Stomach (tissue), 4 donors: Measurements from ENCODE around the gene CHD6.

Experiments used
- EP300 ChIP-seq: sonication (generic); formaldehyde crosslinking; IDR thresholded peaks from one replicate; pipeline ENCODE4 v1.6.1; 2017; ENCODE audit warnings: antibody characterized with exemption
- POLR2A ChIP-seq, 4 donors: fragments of 450-650 bp; IDR thresholded peaks; one replicate each; pipeline ENCODE4 v1.6.1; 2016; ENCODE audit warnings: antibody characterized with exemption in 4 of 4, control low read depth in 2 of 4, mild to moderate bottlenecking in 1 of 4, moderate library complexity in 1 of 4
- POLR2AphosphoS5 ChIP-seq, 3 donors: sonication (generic); formaldehyde crosslinking; IDR thresholded peaks; one replicate each; pipeline ENCODE4 v1.6.1; 2016; ENCODE audit warnings: antibody characterized with exemption in 3 of 3
- TF ChIP-seq, protein P1 (sequence below), 7 experiments: fragments of 450-650 bp in 4 of 7; fragments of 200-600 bp in 3 of 7; sonication (generic) in 3 of 7; IDR thresholded peaks; one replicate each; pipeline ENCODE4 v1.5.1; 2016 to 2019; ENCODE audit warnings: antibody characterized with exemption in 7 of 7, control low read depth in 2 of 7, mild to moderate bottlenecking in 1 of 7

DNA sequence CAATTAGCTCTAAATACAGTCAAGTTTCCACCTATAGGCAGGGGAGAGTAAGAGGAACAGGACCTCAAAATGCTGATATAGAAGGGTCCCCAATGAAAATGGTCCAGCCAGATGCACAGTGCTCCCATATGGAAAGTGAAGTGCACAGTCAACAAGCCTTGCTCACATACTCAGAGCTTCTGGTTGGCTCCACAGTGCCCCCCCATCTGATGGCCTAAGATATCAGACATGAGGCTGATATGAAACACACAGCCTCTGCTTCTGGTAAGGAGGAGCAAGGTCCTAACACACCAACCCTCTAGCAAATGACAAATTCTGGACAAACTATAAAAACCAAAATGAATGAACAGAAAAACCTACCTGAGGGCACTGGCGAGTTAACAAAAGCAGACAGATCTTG, 140.2 kb downstream of the CHD6 start:
- TF ChIP-seq, protein P1, sequence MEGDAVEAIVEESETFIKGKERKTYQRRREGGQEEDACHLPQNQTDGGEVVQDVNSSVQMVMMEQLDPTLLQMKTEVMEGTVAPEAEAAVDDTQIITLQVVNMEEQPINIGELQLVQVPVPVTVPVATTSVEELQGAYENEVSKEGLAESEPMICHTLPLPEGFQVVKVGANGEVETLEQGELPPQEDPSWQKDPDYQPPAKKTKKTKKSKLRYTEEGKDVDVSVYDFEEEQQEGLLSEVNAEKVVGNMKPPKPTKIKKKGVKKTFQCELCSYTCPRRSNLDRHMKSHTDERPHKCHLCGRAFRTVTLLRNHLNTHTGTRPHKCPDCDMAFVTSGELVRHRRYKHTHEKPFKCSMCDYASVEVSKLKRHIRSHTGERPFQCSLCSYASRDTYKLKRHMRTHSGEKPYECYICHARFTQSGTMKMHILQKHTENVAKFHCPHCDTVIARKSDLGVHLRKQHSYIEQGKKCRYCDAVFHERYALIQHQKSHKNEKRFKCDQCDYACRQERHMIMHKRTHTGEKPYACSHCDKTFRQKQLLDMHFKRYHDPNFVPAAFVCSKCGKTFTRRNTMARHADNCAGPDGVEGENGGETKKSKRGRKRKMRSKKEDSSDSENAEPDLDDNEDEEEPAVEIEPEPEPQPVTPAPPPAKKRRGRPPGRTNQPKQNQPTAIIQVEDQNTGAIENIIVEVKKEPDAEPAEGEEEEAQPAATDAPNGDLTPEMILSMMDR (IDR thresholded peaks at IDR 0.05): no peak
- no peak for TF ChIP-seq POLR2AphosphoS5 (IDR thresholded peaks at IDR 0.05)
- no peak for TF ChIP-seq POLR2A (IDR thresholded peaks at IDR 0.05)
- no peak for TF ChIP-seq EP300
